Neuronal stem cell (in vitro differentiated cells): ENCODE results near the gene SH3GL2.
A peak's percentile ranks its signal among the peaks of the same experiment; 100 is the strongest.

ENCODE experiments used
- DNase-seq: peaks from one replicate; pipeline ENCODE4 v3.0.0-alpha.2; 2013; ENCODE audit warnings: low spot score
- H2AFZ ChIP-seq: one replicate; pipeline ENCODE4 v1.6.1; 2013; ENCODE audit warnings: mild to moderate bottlenecking, low read length, inconsistent platforms
- H2AK5ac ChIP-seq: 2 replicates; pipeline ENCODE4 v1.6.1; 2013; ENCODE audit warnings: low read depth, mild to moderate bottlenecking, inconsistent platforms, low read length, moderate library complexity, mixed read lengths
- H2BK120ac ChIP-seq: 2 replicates; pipeline ENCODE4 v1.6.1; 2013; ENCODE audit warnings: low read depth, mild to moderate bottlenecking, inconsistent platforms, low read length, moderate library complexity, mixed read lengths
- H2BK12ac ChIP-seq: one replicate; pipeline ENCODE4 v1.6.1; 2013; ENCODE audit warnings: low read length, inconsistent platforms
- H2BK15ac ChIP-seq: 2 replicates; pipeline ENCODE4 v1.6.1; 2013; ENCODE audit warnings: mild to moderate bottlenecking, low read length, inconsistent platforms, mixed read lengths
- H2BK5ac ChIP-seq: one replicate; pipeline ENCODE4 v1.6.1; 2013; ENCODE audit warnings: inconsistent platforms, mild to moderate bottlenecking, low read length, moderate library complexity
- H3K14ac ChIP-seq: one replicate; pipeline ENCODE4 v1.6.1; 2013; ENCODE audit warnings: low read length, inconsistent platforms
- H3K18ac ChIP-seq: 2 replicates; pipeline ENCODE4 v1.6.1; 2013; ENCODE audit warnings: low read length, inconsistent platforms
- H3K23ac ChIP-seq: 2 replicates; pipeline ENCODE4 v1.6.1; 2013; ENCODE audit warnings: low read depth, mild to moderate bottlenecking, mixed read lengths, low read length, inconsistent platforms; ENCODE audit not compliant: poor library complexity
- H3K27ac ChIP-seq: replicated peaks from 3 replicates; pipeline ENCODE4 v1.5.1; 2013; ENCODE audit warnings: low read length, inconsistent platforms
- H3K27me3 ChIP-seq, 3 experiments: 2 replicates each; pipeline ENCODE4 v1.6.1; 2013; ENCODE audit warnings: low read length in 3 of 3, mild to moderate bottlenecking in 2 of 3, inconsistent platforms in 1 of 3, low read depth in 1 of 3, mixed read lengths in 1 of 3, moderate library complexity in 1 of 3; ENCODE audit not compliant: control insufficient read depth in 3 of 3, insufficient read depth in 3 of 3
- H3K36me3 ChIP-seq, 2 donors: replicated peaks in 1 of 2; 2 replicates each; pipeline ENCODE4 v1.6.1; 2013; ENCODE audit warnings: low read length in 2 of 2; ENCODE audit not compliant: control insufficient read depth in 2 of 2, insufficient read depth in 2 of 2
- H3K4ac ChIP-seq: 2 replicates; pipeline ENCODE4 v1.6.1; 2013; ENCODE audit warnings: inconsistent platforms, mild to moderate bottlenecking, low read length, moderate library complexity
- H3K4me1 ChIP-seq, 2 donors: 1 replicate in 1 of 2; 2 replicates in 1 of 2; pipeline ENCODE4 v1.6.1; 2013; ENCODE audit warnings: low read length in 2 of 2, low read depth in 1 of 2; ENCODE audit not compliant: control insufficient read depth in 2 of 2, insufficient read depth in 1 of 2
- H3K4me2 ChIP-seq: one replicate; pipeline ENCODE4 v1.6.1; 2013; ENCODE audit warnings: mild to moderate bottlenecking, low read length, inconsistent platforms; ENCODE audit not compliant: insufficient read depth, poor library complexity, severe bottlenecking
- H3K4me3 ChIP-seq, 2 donors: 2 replicates each; pipeline ENCODE4 v1.5.1; 2013; ENCODE audit warnings: low read length in 2 of 2, mild to moderate bottlenecking in 2 of 2, inconsistent platforms in 1 of 2, moderate library complexity in 1 of 2
- H3K79me1 ChIP-seq: one replicate; pipeline ENCODE4 v1.6.1; 2013; ENCODE audit warnings: low read depth, mild to moderate bottlenecking, inconsistent platforms, low read length, moderate library complexity
- H3K9ac ChIP-seq: one replicate; pipeline ENCODE4 v1.6.1; 2013; ENCODE audit warnings: mild to moderate bottlenecking, low read depth, low read length, inconsistent platforms; ENCODE audit not compliant: poor library complexity
- H3K9me3 ChIP-seq, 2 donors: replicated peaks in 1 of 2; 2 replicates each; pipeline versions ENCODE3 to v1.6.1; 2013; ENCODE audit warnings: low read length in 2 of 2, mild to moderate bottlenecking in 2 of 2, inconsistent platforms in 1 of 2, low read depth in 1 of 2, mixed read lengths in 1 of 2, moderate library complexity in 1 of 2; ENCODE audit not compliant: control insufficient read depth in 2 of 2, insufficient read depth in 1 of 2
- H4K8ac ChIP-seq: one replicate; pipeline ENCODE4 v1.6.1; 2013; ENCODE audit warnings: low read depth, mild to moderate bottlenecking, inconsistent platforms, low read length, moderate library complexity
- H4K91ac ChIP-seq: one replicate; pipeline ENCODE4 v1.6.1; 2013; ENCODE audit warnings: low read length, low read depth, mild to moderate bottlenecking, inconsistent platforms; ENCODE audit not compliant: poor library complexity
- WGBS, 2 donors: extraction: QIAGEN DNeasy Blood & Tissue Kit; methylation state at CpG; one replicate each; pipeline ENCODE4 v1.1.7; 2013; ENCODE audit warnings: missing lambda C conversion rate in 2 of 2, mixed read lengths in 1 of 2; ENCODE audit not compliant: insufficient read length in 2 of 2, insufficient replicate concordance in 1 of 2; ENCODE audit errors: extremely low coverage in 2 of 2; 5-methylcytosine and 5-hydroxymethylcytosine counted together

SH3GL2 gene

GRCh38 chr9:17807613-17808282 is 228.9 kb downstream of the SH3GL2 start:
- Histone ChIP-seq H4K91ac (no peak overlapping the region), H3K4me2 (no peak overlapping the region), H3K27ac (no peak overlapping the region), H2BK15ac (no peak overlapping the region), H3K14ac (no peak overlapping the region), H2AK5ac (no peak overlapping the region), H3K4me1 (peaks cover 0 to 4% of the 10 kb centered on the region in 2 donors), H2BK12ac (no peak overlapping the region), H3K27me3 (no peaks in the 10 kb centered on the region), H3K18ac (no peak overlapping the region), H3K23ac (no peak overlapping the region), H3K4ac (no peak overlapping the region), H3K4me3 (no peak overlapping the region), H3K9me3 (no peaks in the 10 kb centered on the region), H2BK120ac (no peak overlapping the region), H2BK5ac (no peak overlapping the region), H3K9ac (no peak overlapping the region), H4K8ac (no peak overlapping the region), H2AFZ (no peak overlapping the region), H3K36me3 (no peaks in the 10 kb centered on the region), H3K79me1 (no peaks in the 10 kb centered on the region)
- no CpG with 5 or more reads among the region's 2 CpGs for WGBS, 2 donors
- no peak for DNase-seq

- H2BK120ac ChIP-seq: no peak overlapping the region
- no peak overlapping the region for H3K14ac ChIP-seq
- DNase-seq: no peak
- no peak overlapping the region for H2AK5ac ChIP-seq
- H3K9ac ChIP-seq: no peak overlapping the region
- peaks cover 0 to 8% of the 10 kb centered on the region in 2 donors for H3K4me1 ChIP-seq
- no peak overlapping the region for H3K23ac ChIP-seq
- no peak overlapping the region for H4K91ac ChIP-seq
- no peaks in the 10 kb centered on the region for H3K27me3 ChIP-seq
- WGBS, 2 donors: no CpG with 5 or more reads among the region's 4 CpGs
- no peak overlapping the region for H3K27ac ChIP-seq
- no peaks in the 10 kb centered on the region for H3K9me3 ChIP-seq
- no peak overlapping the region for H3K4ac ChIP-seq
- H3K4me3 ChIP-seq: no peak overlapping the region
- no peak overlapping the region for H2BK15ac ChIP-seq
- H3K79me1 ChIP-seq: no peaks in the 10 kb centered on the region
- H3K36me3 ChIP-seq: no peaks in the 10 kb centered on the region
- no peak overlapping the region for H4K8ac ChIP-seq
- H2BK5ac ChIP-seq: no peak overlapping the region
- H3K4me2 ChIP-seq: no peak overlapping the region
- no peak overlapping the region for H3K18ac ChIP-seq
- no peak overlapping the region for H2AFZ ChIP-seq
- no peak overlapping the region for H2BK12ac ChIP-seq
Measured at GRCh38 chr9:17810317-17810716, 231.5 kb downstream of the SH3GL2 start.

GRCh38 chr9:17810728-17811571 is 232.1 kb downstream of the SH3GL2 start:
- H2BK12ac ChIP-seq: no peak overlapping the region
- H3K36me3 ChIP-seq: no peaks in the 10 kb centered on the region
- no peak overlapping the region for H3K9ac ChIP-seq
- H3K14ac ChIP-seq: no peak overlapping the region
- no peak overlapping the region for H2AFZ ChIP-seq
- H2BK15ac ChIP-seq: no peak overlapping the region
- no peak overlapping the region for H2AK5ac ChIP-seq
- no peaks in the 10 kb centered on the region for H3K79me1 ChIP-seq
- DNase-seq: peak; percentile 67
- no peak overlapping the region for H3K23ac ChIP-seq
- no peak overlapping the region for H4K8ac ChIP-seq
- no peak overlapping the region for H4K91ac ChIP-seq
- H3K4me2 ChIP-seq: no peak overlapping the region
- no peak overlapping the region for H2BK120ac ChIP-seq
- no peak overlapping the region for H3K18ac ChIP-seq
- H2BK5ac ChIP-seq: no peak overlapping the region
- no CpG with 5 or more reads among the region's 13 CpGs for WGBS, 2 donors
- H3K4ac ChIP-seq: no peak overlapping the region
- H3K9me3 ChIP-seq: no peaks in the 10 kb centered on the region
- H3K27ac ChIP-seq: no peak overlapping the region
- H3K27me3 ChIP-seq: no peaks in the 10 kb centered on the region
- H3K4me3 ChIP-seq: no peak overlapping the region
- peaks cover 0 to 8% of the 10 kb centered on the region in 2 donors for H3K4me1 ChIP-seq

- no CpG with 5 or more reads among the region's 4 CpGs for WGBS, 2 donors
- Histone ChIP-seq H3K27me3 (no peaks in the 10 kb centered on the region), H4K91ac (no peak overlapping the region), H3K36me3 (no peaks in the 10 kb centered on the region), H2BK120ac (no peak overlapping the region), H2AK5ac (no peak overlapping the region), H3K4me1 (peaks cover 0 to 8% of the 10 kb centered on the region in 2 donors), H3K4me3 (no peak overlapping the region), H2BK15ac (no peak overlapping the region), H4K8ac (no peak overlapping the region), H3K9ac (no peak overlapping the region), H3K4me2 (no peak overlapping the region), H3K27ac (no peak overlapping the region), H3K4ac (no peak overlapping the region), H3K18ac (no peak overlapping the region), H3K79me1 (no peaks in the 10 kb centered on the region), H3K9me3 (no peaks in the 10 kb centered on the region), H2BK5ac (no peak overlapping the region), H2AFZ (no peak overlapping the region), H3K23ac (no peak overlapping the region), H2BK12ac (no peak overlapping the region), H3K14ac (no peak overlapping the region)
- no peak for DNase-seq
Measured at GRCh38 chr9:17813798-17814197, 234.9 kb downstream of the SH3GL2 start.
